Activated T-cell treated with anti-CD3 and anti-CD28 coated beads for 48 hours (primary cell): ENCODE measurements around the gene KLF15.
"Not testable (repeated sequence)": the region's sequence is repeated elsewhere in the genome, so short reads cannot be mapped to it uniquely, and the experiment has no call there.

Source experiments
- DNase-seq: peaks from one replicate; pipeline ENCODE4 v3.0.0-alpha.2; 2020; ENCODE audit warnings: low read depth

The KLF15 gene

GRCh38 chr3:126346466-126346865 lies 10.7 kb downstream of the KLF15 start:
- no peak for DNase-seq

DNA sequence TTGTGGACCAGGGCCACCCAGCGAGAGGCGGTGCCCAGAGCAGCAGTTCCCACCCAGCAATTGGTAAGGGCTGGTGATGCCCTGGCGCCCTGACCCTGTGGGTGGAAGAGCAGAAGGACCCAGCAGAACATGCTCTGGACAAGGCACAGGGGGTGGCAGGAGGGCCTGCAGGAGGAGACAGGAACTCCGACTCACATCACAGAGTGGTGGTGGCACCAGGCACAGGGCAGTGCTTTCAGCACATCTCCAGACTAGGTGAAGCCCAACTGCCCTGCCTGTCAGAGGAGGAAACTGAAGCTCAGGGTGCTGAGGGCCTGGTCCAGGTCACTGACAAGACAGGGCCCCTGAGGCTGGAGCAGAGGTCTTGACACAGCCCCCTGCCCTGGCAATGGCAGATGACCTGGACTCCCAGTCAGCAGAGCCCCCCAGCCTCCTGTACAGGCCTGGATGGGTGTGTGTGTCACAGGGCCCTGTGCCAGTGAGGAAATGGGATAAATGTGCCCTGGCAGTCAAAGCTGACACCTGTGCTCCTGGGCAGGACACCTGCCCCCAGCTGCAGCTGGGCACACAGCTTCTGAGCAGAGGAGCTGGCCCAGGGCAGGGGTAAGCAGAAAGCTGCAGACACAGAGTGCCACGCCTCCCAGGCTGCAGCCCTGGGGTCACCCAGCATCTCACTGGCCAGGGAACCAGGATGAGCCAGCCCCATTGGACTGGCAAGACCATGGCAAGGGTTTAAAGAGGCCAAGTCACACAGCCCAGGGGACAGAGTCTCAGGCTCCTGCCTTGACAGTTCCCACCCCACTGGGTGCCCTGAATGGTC lies 11.4 kb downstream of the KLF15 start:
- no peak for DNase-seq

- DNase-seq: no peak
Measured at GRCh38 chr3:126345231-126345630, 12.0 kb downstream of the KLF15 start.

- no peak for DNase-seq
Measured at GRCh38 chr3:126344380-126345041, 12.7 kb downstream of the KLF15 start.

GRCh38 chr3:126343649-126344035 lies 13.6 kb downstream of the KLF15 start:
- DNase-seq: no peak

GRCh38 chr3:126342991-126343648 lies 14.1 kb downstream of the KLF15 start:
- DNase-seq: no peak

GRCh38 chr3:126342211-126342610 lies 15.0 kb downstream of the KLF15 start:
- DNase-seq: no peak

- no peak for DNase-seq
Measured at GRCh38 chr3:126341755-126342150, 15.5 kb downstream of the KLF15 start.

- no peak for DNase-seq
Measured at GRCh38 chr3:126340943-126341754, 16.1 kb downstream of the KLF15 start.

DNA sequence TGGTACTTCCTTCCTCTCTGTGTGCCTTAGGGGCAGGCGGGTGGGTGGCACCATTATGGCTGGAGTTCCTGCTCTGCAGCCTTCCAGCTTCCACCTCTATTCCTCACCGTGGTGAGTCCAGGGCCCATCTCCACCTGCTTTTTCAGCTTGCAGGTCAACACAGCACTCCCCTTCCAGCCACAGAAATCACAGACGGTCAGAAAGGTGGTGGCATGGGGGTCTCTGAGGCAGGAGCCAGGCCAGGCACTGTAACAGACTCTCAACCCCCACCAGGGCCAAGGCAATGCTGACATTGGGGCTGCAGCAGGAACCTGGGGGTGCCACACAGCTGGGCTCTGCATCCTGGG lies 16.6 kb downstream of the KLF15 start:
- no peak for DNase-seq

DNA sequence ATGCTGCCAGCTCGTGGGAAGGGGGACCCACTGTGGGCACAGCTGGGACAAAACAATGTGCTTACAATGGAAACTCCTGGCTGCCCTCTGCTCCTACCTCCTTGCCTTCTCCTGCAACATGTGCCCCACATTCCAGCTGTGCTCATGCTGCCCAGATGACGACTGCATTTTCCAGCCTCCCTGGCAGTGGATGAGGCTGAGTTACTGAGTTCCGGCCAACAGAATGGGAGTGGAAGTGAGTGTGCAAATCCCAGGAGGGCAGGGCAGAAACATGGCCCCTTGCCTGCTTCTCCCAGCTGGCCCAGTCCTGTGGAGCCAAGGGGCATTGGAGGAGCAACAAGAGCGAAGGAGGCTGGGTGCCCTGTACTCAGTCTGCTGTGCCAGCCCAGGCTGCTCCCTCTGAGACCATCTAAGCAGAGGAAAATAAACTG lies 17.1 kb downstream of the KLF15 start:
- no peak for DNase-seq

GRCh38 chr3:126339466-126339865 lies 17.7 kb downstream of the KLF15 start:
- no peak for DNase-seq

DNA sequence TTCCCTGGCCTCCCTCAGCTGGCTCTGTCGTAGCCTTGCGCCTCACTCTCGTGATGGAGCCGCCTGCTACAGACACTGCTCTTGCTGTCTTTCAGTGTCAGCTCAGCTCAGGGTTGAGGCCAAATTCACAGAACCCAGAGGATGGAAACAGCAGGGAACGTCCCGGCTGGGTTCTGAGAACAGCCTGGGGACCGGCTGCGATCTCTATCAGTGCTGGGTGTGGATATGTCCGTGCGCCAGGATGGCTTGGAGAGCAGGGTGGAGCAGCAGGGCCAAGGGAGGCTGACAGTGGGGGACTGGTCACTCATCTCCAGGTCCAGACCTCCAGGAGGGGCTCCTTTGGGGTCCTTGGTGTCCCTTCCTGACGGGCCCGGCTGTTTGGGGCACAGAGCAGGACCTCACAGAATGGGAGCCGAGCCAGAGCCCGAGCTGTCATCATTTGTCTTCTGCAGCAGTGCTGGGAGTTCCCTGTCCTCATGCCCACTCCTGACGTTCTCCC lies 18.4 kb downstream of the KLF15 start:
- no peak for DNase-seq

DNA sequence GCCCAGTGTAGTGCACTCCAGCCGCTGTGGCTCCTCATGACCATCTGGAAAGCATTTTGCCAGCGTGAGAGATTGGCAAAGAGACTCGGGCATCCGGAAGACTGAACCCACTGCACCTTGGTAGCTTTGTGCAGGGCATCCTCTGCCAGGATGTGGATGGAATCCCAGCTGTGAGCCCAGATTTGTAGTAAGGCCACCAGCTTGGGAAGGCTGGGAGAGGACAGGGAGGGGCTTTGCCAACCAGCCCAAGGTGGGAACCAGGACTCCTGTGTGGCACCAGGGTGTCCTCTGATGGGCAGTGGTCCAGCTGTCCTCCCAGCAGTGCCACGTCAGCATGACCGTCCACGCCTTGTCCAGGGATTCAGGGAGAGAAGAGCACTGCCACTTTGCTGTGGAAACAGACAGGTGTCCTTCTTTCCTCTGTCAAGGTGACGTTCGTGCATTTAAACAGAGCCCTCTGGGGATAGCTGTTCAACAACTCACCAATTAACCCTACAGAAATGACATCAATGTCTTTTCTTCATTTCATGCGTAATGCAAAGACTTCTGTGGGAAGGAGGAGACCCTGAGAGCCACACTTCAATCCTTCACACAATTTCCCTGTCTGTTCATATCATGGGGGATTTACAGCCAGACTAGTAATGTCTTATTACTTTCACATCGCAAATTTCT lies 19.1 kb downstream of the KLF15 start:
- no peak for DNase-seq

DNA sequence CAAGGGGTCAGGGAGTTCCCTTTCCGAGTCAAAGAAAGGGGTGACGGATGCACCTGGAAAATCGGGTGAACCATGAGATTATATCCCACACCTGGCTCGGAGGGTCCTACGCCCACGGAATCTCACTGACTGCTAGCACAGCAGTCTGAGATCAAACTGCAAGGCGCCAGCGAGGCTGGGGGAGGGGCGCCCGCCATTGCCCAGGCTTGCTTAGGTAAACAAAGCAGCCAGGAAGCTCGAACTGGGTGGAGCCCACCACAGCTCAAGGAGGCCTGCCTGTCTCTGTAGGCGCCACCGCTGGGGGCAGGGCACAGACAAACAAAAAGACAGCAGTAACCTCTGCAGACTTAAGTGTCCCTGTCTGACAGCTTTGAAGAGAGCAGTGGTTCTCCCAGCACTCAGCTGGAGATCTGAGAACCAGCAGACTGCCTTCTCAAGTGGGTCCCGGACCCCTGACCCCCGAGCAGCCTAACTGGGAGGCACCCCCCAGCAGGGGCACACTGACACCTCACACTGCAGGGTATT lies 25.3 kb downstream of the KLF15 start:
- not testable (repeated sequence) for DNase-seq

GRCh38 chr3:126329927-126330725 lies 27.1 kb downstream of the KLF15 start:
- DNase-seq: no peak

GRCh38 chr3:126326629-126327028 lies 30.6 kb downstream of the KLF15 start:
- DNase-seq: no peak

DNA sequence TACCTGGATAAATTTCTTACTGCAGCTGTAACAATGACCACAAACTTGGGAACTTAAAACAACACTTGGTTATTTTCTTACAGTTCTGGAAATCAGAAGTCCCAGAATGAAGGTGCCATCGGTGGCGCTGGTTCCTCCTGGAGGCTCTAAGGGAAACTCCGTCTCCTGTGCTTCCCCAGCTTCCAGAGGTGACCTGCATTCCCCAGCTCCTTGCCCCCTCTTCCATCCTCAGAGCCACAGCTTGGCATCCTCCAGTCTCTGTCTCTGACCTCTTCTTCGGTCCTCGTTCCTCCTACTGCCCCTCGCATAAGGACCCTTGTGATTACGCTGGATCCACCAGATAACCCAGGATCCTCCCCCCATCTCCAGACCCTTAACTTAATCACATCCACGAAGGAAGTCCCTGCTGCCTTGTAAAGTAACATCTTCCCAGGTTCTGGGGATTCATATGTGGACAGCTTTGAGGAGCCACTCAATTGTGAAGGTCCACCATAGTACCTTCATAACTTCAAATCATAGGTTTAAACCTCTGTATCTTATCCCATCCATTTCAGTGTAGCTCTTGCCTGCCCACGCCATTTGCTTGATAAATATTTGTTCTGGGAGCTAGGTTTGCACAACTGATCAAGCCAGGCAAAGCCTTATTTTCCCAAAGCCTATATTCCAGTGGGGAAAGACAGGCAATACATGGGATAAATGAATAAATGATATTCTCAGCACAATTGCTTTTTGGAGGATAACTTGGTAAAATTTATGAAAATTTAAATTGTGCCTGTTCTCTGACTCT lies 34.8 kb downstream of the KLF15 start:
- DNase-seq: no peak

- DNase-seq: no peak
Measured at GRCh38 chr3:126321490-126321889, 35.7 kb downstream of the KLF15 start.
